Testis (tissue), 3 donors: ENCODE data around the gene OR4K2. TPM values are rescaled to one million over a fixed set of nuclear protein-coding genes. Genes with fewer than 3 reads are reported as not detected.

Source experiments
- DNase-seq: peaks from one replicate; pipeline ENCODE4 v3.0.0-alpha.2; 2019
- H3K27ac ChIP-seq, 2 donors: fragments of 200-600 bp; sonication (generic); one replicate each; pipeline ENCODE4 v1.5.1; 2019
- H3K27me3 ChIP-seq: fragments of 200-600 bp; sonication (generic); one replicate; pipeline ENCODE4 v1.5.1; 2019
- H3K36me3 ChIP-seq: fragments of 200-600 bp; sonication (generic); one replicate; pipeline ENCODE4 v1.5.1; 2017; ENCODE audit warnings: low read depth; ENCODE audit errors: missing control alignments
- H3K4me1 ChIP-seq: fragments of 200-600 bp; sonication (generic); one replicate; pipeline ENCODE4 v1.5.1; 2019
- H3K4me3 ChIP-seq, 2 donors: fragments of 200-600 bp; sonication (generic); one replicate each; pipeline ENCODE4 v1.5.1; 2017 to 2019
- H3K9me3 ChIP-seq: fragments of 200-600 bp; sonication (generic); one replicate; pipeline ENCODE4 v1.5.1; 2017
- CTCF ChIP-seq, 3 experiments: fragments of 450-650 bp in 2 of 3; fragments of 200-600 bp in 1 of 3; sonication (generic) in 1 of 3; IDR thresholded peaks; one replicate each; pipeline ENCODE4 v1.5.1; 2016 to 2019; ENCODE audit warnings: antibody characterized with exemption in 3 of 3, mild to moderate bottlenecking in 2 of 3, moderate library complexity in 1 of 3
- POLR2A ChIP-seq: fragments of 450-650 bp; IDR thresholded peaks from one replicate; pipeline ENCODE4 v1.6.1; 2017; ENCODE audit warnings: antibody characterized with exemption, mild to moderate bottlenecking, moderate library complexity
- WGBS, 2 donors: methylation state at CpG; one replicate each; pipeline ENCODE4 v1.1.5; 2018; 5-methylcytosine and 5-hydroxymethylcytosine counted together
- intact Hi-C: fragments of 100-400 bp; cut with DNase I; formaldehyde crosslinking; loops from one replicate; pipeline ENCODE4 v1.15.1; 2023; ENCODE audit warnings: low total_unique reads
- polyA plus RNA-seq: library from polyadenylated mRNA; stranded (reverse); fragments of 350-450 nt; fragmentation: Illumina TruSeq; extraction: RNeasy Lipid Tissue Mini Kit (QIAGEN cat#74804); gene quantifications from one replicate; pipeline ENCODE4 v1.2.3, GENCODE V29; 2014; ENCODE audit warnings: low read depth, low replicate concordance; ENCODE audit not compliant: insufficient read depth
- total RNA-seq, 2 donors: library from RNA; depleted of rRNA; stranded (reverse); fragments of >200 nt; gene quantifications; one replicate each; pipeline ENCODE4 v1.2.3, GENCODE V29; 2016

Gene OR4K2
- total and polyA plus RNA-seq, 3 donors from 2014 or later, result 0.12 TPM; not detected in 2

DNA sequence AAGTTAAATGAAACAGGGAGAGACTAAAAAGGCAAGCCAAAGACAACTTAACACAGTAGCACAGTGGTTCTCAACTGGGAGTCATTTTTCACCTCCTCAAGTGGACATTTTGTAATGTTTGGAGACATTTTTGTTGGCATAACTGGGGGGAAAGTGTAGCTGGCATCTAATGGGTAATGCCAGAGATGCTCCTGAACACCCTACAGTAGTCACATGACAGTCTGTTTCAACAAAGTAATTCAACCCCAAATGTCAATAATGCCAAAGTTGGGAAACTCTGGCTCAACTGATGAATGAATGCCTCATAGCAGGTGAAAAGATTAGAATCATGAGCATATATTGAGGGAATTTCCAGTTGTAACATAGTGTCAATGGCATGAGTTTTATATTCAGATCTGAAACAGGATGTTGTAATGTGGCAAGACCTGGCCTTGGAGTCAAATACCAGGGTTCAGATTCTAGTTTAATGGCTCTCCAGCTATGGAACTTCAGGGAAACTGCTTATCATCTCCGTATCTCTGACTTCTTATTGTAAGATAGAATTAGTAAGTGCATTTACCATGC is 43.1 kb downstream of the OR4K2 start:
- DNase-seq, result no peak
- intact Hi-C loops, result no loop called here

GRCh38 chr14:19918553-19919264 is 43.8 kb downstream of the OR4K2 start:
- intact Hi-C loops, result no loop called here
- TF ChIP-seq CTCF (IDR thresholded peaks at IDR 0.05), result no peak
- no peak for TF ChIP-seq POLR2A
- no peaks in the 10 kb centered on the region for H3K4me1 ChIP-seq
- H3K4me3 ChIP-seq, result no peak overlapping the region
- H3K9me3 ChIP-seq, result no peaks in the 10 kb centered on the region
- WGBS, 2 donors, result 62 to 64% methylated on average over 4 of the region's 4 CpGs
- no peak for DNase-seq
- no peaks in the 10 kb centered on the region for H3K27me3 ChIP-seq
- no peak overlapping the region for H3K27ac ChIP-seq
- H3K36me3 ChIP-seq, result no peaks in the 10 kb centered on the region

More for the DNA sequence above, 43.1 kb downstream of the OR4K2 start:
- TF ChIP-seq CTCF (IDR thresholded peaks at IDR 0.05) (no peak), POLR2A (no peak)
- no peak overlapping the region for H3K27ac ChIP-seq
- no peak overlapping the region for H3K4me3 ChIP-seq
- H3K27me3 ChIP-seq, result no peaks in the 10 kb centered on the region
- H3K9me3 ChIP-seq, result no peaks in the 10 kb centered on the region
- no peaks in the 10 kb centered on the region for H3K36me3 ChIP-seq
- WGBS, 2 donors, result 68 to 76% methylated on average over 1 of the region's 1 CpG
- no peaks in the 10 kb centered on the region for H3K4me1 ChIP-seq

DNA sequence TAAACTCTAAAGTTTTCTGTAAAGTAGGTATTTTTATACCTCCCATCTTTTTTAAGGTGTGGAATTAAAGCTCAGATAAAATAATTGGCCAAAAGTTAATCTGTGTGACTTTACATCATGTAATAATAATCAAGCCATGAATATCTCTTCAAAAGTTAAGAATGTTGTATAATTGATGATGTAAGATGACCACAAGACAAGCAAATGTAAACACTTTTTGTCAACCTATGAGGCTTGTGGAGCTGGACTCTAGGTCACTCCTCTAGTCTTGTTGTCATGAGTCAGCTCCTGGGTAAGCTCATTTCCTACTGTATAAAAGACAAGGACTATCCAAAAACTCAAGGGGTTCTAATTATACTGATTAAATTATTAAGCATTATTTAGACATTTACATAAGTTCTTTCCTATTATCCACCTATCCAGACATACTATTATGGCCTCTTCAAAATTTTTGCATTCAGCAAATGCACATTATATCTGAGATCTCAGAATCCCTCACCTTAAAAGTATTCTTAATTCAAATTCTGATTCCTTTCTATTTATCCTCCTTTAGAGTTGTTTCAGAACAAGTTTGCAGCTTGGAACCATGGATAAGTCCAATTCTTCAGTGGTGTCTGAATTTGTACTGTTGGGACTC is 45.2 kb downstream of the OR4K2 start, which contains the start of gene OR4K5:
TSS of gene OR4K5 (plus strand) at position 587 of the 637 bp plus-strand sequence. CDS start at position 587, 0 bp downstream.
- Histone ChIP-seq H3K4me3 (no peak within 1 kb of the TSS), H3K9me3 (no peaks in the 10 kb centered on the region), H3K27me3 (no peaks in the 10 kb centered on the region), H3K27ac (no peak within 1 kb of the TSS), H3K36me3 (no peaks in the 10 kb centered on the region), H3K4me1 (no peaks in the 10 kb centered on the region)
- no peak for DNase-seq
- TF ChIP-seq CTCF (IDR thresholded peaks at IDR 0.05) (no peak), POLR2A (no peak)
- intact Hi-C loops, result no loop called here

DNA sequence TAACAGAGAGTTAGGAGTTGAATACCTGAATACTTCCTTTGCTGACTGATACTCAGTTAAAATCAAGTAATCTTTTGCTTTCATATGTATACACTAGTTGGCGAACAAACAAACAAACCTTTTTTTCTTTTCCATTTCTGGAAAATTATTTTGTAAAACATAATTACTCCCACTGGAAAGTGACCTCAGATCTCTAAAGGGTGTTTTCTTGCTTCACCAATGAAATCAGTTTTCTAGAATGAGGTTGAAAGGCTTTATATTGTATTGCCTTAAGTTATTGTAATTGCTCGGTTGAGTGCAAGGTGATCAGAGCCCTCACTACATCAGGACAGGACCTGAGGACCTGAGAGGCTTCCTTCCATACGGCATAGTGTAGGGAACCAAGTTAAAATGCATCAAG is 55.7 kb downstream of the OR4K2 start, which contains the start of gene OR4K1:
TSS of gene OR4K1 (plus strand) at position 301 of the 400 bp plus-strand sequence. CDS start 4,750 bp downstream, outside the sequence.
- H3K27me3 ChIP-seq, result no peaks in the 10 kb centered on the region
- no peaks in the 10 kb centered on the region for H3K4me1 ChIP-seq
- DNase-seq, result no peak
- 69 to 73% methylated on average over 3 of the region's 3 CpGs for WGBS, 2 donors
- H3K27ac ChIP-seq, result no peak within 1 kb of the TSS
- no peak within 1 kb of the TSS for H3K4me3 ChIP-seq
- no peaks in the 10 kb centered on the region for H3K36me3 ChIP-seq
- H3K9me3 ChIP-seq, result no peaks in the 10 kb centered on the region
- intact Hi-C loops, result loop anchor here (10.0 kb wide), 1 partner anchor 64 kb away; no protein-coding TSS in a partner anchor
- TF ChIP-seq CTCF (IDR thresholded peaks at IDR 0.05) (no peak), POLR2A (no peak)

Other genes starting within 250 kb of the OR4K2 start
- gene OR11H2, start 161.3 kb upstream of the OR4K2 start, total RNA-seq, result under 1 TPM in 1 of 2 donors, not detected in 1; 0.55 TPM
- not detected for gene OR11H2, start 161.3 kb upstream of the OR4K2 start, polyA plus RNA-seq
- 1 to 10 TPM in 1 of 2 donors, under 1 TPM in 1; 0.87 to 1.5 TPM for gene OR4Q3, start 131.6 kb upstream of the OR4K2 start, total RNA-seq
- gene OR4Q3, start 131.6 kb upstream of the OR4K2 start, polyA plus RNA-seq, result not detected
- gene OR4M1, start 101.6 kb upstream of the OR4K2 start, total RNA-seq, result under 1 TPM; 0.19 to 0.87 TPM
- not detected for gene OR4M1, start 101.6 kb upstream of the OR4K2 start, polyA plus RNA-seq
- gene OR4N2, start 71.4 kb upstream of the OR4K2 start, total RNA-seq, result under 1 TPM in 1 of 2 donors, not detected in 1; 0.31 TPM
- gene OR4N2, start 71.4 kb upstream of the OR4K2 start, polyA plus RNA-seq, result 1.7 TPM
- gene OR4K5, start 45.5 kb downstream of the OR4K2 start, total RNA-seq, result not detected
- gene OR4K5, start 45.5 kb downstream of the OR4K2 start, polyA plus RNA-seq, result not detected
- gene OR4K1, start 55.8 kb downstream of the OR4K2 start, total RNA-seq, result not detected
- not detected for gene OR4K1, start 55.8 kb downstream of the OR4K2 start, polyA plus RNA-seq
- under 1 TPM in 1 of 2 donors, not detected in 1; 0.25 TPM for gene OR4K15, start 100.4 kb downstream of the OR4K2 start, total RNA-seq
- not detected for gene OR4K15, start 100.4 kb downstream of the OR4K2 start, polyA plus RNA-seq
- not detected for gene OR4Q2, start 127.0 kb downstream of the OR4K2 start, total RNA-seq
- gene OR4Q2, start 127.0 kb downstream of the OR4K2 start, polyA plus RNA-seq, result not detected
- under 1 TPM; 0.31 to 0.87 TPM for gene OR4K14, start 144.2 kb downstream of the OR4K2 start, total RNA-seq
- not detected for gene OR4K14, start 144.2 kb downstream of the OR4K2 start, polyA plus RNA-seq
- gene OR4K13, start 160.9 kb downstream of the OR4K2 start, total RNA-seq, result under 1 TPM; 0.06 to 0.24 TPM
- gene OR4K13, start 160.9 kb downstream of the OR4K2 start, polyA plus RNA-seq, result not detected
- gene OR4L1, start 184.9 kb downstream of the OR4K2 start, total RNA-seq, result not detected
- gene OR4L1, start 184.9 kb downstream of the OR4K2 start, polyA plus RNA-seq, result not detected
- under 1 TPM; 0.06 to 0.08 TPM for gene OR4K17, start 235.6 kb downstream of the OR4K2 start, total RNA-seq
- gene OR4K17, start 235.6 kb downstream of the OR4K2 start, polyA plus RNA-seq, result not detected